T-helper 17 cell (primary cell): ENCODE results near the gene NT5C. TPM values are rescaled to one million over a fixed set of nuclear protein-coding genes. Genes with fewer than 3 reads are reported as not detected.

Experiments used
- ATAC-seq: fragments of 150-1000 bp; cut with Tn5 transposase; 2 replicates; pipeline ENCODE4 v1.10.0; 2021; ENCODE audit warnings: mild to moderate bottlenecking, moderate library complexity
- DNase-seq, 3 donors: peaks; one replicate each; pipeline versions ENCODE4 v3.0.0 to v3.0.0-alpha.2; 2020 to 2021
- H3K9me3 ChIP-seq: one replicate; pipeline ENCODE4 v1.7.0; 2013; ENCODE audit warnings: low read length, mild to moderate bottlenecking; ENCODE audit not compliant: control insufficient read depth, poor library complexity, severe bottlenecking
- H3K27ac Mint-ChIP-seq: one replicate; pipeline ENCODE4 v1.8.0; 2022; ENCODE audit warnings: mild to moderate bottlenecking, moderate library complexity, mixed read lengths
- H3K27me3 Mint-ChIP-seq: one replicate; pipeline ENCODE4 v1.8.0; 2022; ENCODE audit warnings: mixed read lengths
- H3K36me3 Mint-ChIP-seq: one replicate; pipeline ENCODE4 v1.8.0; 2022; ENCODE audit warnings: low read depth, mixed read lengths
- H3K4me1 Mint-ChIP-seq: one replicate; pipeline ENCODE4 v1.8.0; 2022; ENCODE audit warnings: mild to moderate bottlenecking, mixed read lengths
- H3K4me3 Mint-ChIP-seq: one replicate; pipeline ENCODE4 v1.8.0; 2022; ENCODE audit warnings: mild to moderate bottlenecking, moderate library complexity, mixed read lengths
- total RNA-seq, 4 donors: library from RNA in 2 of 4; stranded (reverse) in 2 of 4; gene quantifications; one replicate each; pipeline ENCODE4 v1.2.3 and lab custom pipeline; 2022 to 2026

NT5C gene
- total RNA-seq, 2 donors from 2014 or later: 20.6 to 29.8 TPM

DNA sequence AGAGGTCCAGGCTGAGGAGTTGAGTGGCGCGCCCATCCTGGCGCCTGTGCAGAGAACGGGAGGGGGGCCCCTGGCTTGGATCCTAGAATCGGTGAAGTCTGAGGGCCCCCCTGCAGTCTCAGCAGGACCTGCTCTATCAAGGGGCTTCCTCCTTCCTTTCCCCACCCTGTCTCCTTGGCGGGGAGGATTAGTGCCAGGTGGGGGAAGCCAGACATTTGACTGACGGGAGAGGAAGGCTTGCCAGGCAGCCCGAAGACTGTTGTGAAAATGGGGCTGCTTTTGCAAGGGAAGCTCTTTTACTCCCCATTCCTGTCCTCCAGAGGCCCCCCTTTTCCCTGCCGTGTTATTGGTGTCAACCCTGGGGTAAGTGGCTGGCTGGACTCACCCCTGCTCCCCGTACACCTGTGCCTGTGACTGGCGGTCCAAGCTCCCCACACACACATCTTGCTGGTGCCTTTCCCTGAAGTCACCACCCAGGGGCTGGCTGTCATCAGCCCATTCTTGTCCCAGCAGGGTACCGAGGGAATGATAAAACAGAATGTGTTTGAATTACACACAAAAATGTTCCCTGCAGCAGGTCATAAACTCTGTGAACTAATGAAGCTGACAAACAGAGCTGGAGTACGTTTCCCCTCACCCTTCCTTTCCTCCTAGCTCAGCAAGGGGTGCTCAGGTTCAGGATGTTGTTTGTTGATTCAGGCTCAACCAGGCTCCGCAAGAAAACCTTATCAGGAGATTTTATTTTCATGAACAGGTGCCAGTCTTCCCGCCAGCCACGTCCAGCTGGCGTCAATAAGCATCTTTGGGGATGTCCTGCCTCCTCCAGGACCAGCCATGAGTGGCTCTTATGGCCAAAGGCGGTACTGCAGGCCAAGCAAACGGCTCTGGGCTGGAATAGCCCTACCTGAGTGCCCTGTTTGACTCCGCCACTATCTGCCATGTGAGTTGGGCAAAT lies 26.1 kb downstream of the NT5C start:
- Mint-ChIP-seq H3K27me3 (no peaks in the 10 kb centered on the region), H3K4me1 (peaks cover 7% of the 10 kb centered on the region), H3K27ac (no peak overlapping the region), H3K36me3 (no peaks in the 10 kb centered on the region), H3K4me3 (no peak overlapping the region)
- H3K9me3 ChIP-seq: no peaks in the 10 kb centered on the region
- DNase-seq (no peak), ATAC-seq (no peak)

DNA sequence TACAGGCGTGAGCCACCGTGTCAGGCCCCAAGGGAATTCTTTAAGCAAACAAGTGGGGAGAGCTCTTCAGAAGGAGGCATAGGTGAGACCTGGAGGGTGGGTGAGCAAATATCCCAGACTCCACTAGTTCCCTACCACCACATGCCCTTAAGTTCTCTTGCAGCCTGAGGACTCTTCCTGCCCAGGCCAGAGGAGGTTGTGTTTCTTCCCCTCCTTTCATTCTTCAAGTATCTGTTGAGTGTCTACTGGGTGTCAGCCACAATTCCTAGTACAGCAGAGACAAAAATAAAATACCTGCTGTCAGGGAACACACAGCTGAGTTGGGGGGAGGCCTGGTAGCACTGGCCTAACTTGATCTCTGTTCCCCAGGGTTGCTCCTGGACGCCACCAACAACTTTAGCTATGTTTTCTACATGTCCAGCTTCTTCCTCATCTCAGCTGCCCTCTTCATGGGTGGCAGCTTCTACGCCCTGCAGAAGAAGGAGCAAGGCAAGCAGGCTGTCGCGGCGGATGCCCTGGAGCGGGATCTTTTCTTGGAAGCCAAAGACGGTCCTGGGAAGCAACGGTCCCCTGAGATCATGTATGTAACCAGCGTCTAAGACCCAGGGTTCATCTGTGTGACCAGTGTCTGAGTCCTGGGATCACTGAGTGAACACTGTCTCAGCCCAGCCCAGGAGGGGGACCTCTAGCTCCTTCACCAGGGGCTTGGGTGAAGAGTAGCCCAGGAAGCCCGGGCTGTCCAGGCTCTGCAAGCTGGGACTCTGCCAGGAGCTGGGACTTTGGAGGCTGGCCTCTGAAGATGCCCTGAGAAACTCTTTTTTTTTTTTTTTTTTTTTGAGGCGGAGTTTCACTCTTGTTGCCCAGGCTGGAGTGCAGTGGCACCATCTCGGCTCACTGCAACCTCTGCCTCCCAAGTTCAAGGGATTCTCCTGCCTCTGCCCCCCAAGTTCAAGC lies 27.7 kb downstream of the NT5C start:
- no peak for ATAC-seq
- no peaks in the 10 kb centered on the region for H3K9me3 ChIP-seq
- peaks cover 4% of the 10 kb centered on the region for H3K4me1 Mint-ChIP-seq
- no peak for DNase-seq
- no peak overlapping the region for H3K4me3 Mint-ChIP-seq
- no peaks in the 10 kb centered on the region for H3K27me3 Mint-ChIP-seq
- no peak overlapping the region for H3K27ac Mint-ChIP-seq
- no peaks in the 10 kb centered on the region for H3K36me3 Mint-ChIP-seq

DNA sequence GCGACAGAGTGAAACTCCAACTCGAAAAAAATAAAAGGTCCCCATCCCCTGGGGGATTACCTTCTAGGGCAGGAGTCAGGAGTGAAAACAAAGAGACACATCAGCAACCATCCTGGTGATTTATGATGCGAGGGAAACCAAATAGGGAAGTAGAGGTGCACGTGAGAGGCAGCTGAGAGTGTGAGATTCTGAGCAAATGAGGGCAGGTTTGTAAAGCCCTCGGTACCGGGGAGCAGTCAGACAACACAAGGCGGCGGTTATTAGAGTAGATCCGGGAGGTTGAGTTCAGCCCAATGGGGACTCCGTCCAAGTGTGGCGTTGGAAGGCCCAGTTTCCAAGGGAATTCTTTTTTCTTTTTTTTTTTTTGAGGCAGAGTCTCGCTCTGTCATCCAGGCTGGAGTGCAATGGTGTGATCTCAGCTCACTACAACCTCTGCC lies 29.1 kb downstream of the NT5C start:
- no peaks in the 10 kb centered on the region for H3K9me3 ChIP-seq
- no peak for DNase-seq
- no peaks in the 10 kb centered on the region for H3K27me3 Mint-ChIP-seq
- peaks cover 3% of the 10 kb centered on the region for H3K36me3 Mint-ChIP-seq
- H3K4me3 Mint-ChIP-seq: no peak overlapping the region
- ATAC-seq: peak; percentile 55
- no peak overlapping the region for H3K27ac Mint-ChIP-seq
- H3K4me1 Mint-ChIP-seq: no peaks in the 10 kb centered on the region

DNA sequence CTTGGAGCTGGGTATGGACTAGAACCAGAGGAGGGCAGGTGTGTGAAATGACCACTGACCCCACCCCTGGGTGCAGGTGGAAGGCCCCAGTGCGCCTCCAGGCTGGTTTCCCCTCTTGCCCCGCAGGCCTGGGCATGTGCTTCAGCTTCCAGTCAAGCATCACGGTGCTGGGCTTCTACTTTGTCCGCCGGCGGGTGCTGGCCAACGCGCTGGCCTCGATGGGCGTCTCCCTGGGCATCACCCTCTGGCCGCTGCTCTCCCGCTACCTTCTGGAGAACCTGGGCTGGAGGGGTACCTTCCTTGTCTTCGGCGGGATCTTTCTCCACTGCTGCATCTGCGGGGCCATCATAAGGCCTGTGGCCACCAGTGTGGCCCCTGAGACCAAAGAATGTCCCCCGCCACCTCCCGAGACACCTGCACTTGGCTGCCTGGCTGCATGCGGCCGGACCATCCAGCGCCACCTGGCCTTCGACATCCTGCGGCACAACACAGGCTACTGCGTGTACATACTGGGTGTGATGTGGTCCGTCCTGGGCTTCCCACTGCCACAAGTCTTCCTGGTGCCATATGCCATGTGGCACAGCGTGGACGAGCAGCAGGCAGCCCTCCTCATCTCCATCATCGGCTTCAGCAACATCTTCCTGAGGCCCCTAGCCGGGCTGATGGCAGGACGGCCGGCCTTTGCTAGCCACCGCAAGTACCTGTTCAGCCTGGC lies 31.5 kb downstream of the NT5C start:
- H3K27me3 Mint-ChIP-seq: no peaks in the 10 kb centered on the region
- no peaks in the 10 kb centered on the region for H3K9me3 ChIP-seq
- H3K36me3 Mint-ChIP-seq: peaks cover 3% of the 10 kb centered on the region
- H3K4me3 Mint-ChIP-seq: no peak overlapping the region
- ATAC-seq (no peak), DNase-seq (no peak)
- H3K4me1 Mint-ChIP-seq: no peaks in the 10 kb centered on the region
- H3K27ac Mint-ChIP-seq: peak overlapping the region; percentile 62

DNA sequence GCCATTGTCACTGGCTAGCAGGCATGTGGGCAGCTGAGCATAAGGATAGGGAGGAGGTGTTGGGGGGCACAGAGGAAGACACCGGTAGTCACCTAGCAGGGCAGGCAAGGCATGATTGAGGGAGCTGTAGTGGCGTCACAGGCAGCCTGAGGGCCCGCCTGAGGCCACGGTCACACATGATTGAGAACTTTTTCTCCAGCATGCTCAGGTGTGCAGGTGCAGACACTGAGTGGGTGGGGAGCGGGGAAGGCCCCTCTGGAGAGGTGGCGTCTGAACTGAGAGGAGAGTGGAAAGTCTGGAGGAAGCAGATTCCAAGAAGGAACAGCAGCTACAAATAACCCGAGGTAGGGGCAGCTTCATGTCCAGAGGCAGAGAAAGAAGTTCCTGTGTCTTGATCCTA lies 32.7 kb downstream of the NT5C start:
- ATAC-seq (no peak), DNase-seq (no peak)
- no peaks in the 10 kb centered on the region for H3K27me3 Mint-ChIP-seq
- H3K9me3 ChIP-seq: no peaks in the 10 kb centered on the region
- H3K36me3 Mint-ChIP-seq: peaks cover 3% of the 10 kb centered on the region
- no peak overlapping the region for H3K27ac Mint-ChIP-seq
- H3K4me3 Mint-ChIP-seq: no peak overlapping the region
- no peaks in the 10 kb centered on the region for H3K4me1 Mint-ChIP-seq

DNA sequence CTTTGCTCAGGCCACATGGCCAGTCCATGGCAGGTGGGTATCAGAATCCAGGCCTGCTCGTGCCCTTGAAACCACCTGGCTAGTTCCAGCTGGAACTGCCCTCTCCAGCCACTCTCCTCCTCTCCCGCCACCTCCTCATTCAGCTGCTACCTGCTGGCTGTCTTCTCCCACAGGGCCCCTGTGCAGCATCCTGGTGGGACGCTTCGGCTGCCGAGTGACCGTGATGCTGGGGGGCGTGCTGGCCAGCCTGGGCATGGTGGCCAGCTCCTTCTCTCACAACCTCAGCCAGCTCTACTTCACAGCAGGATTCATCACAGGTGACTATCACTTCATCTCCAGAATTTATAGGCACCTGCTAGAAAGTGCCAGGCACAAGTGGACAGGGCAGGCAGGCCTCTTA lies 33.7 kb downstream of the NT5C start:
- no peaks in the 10 kb centered on the region for H3K27me3 Mint-ChIP-seq
- no peaks in the 10 kb centered on the region for H3K9me3 ChIP-seq
- peak overlapping the region; percentile 47 for H3K27ac Mint-ChIP-seq
- ATAC-seq (no peak), DNase-seq (no peak)
- H3K36me3 Mint-ChIP-seq: peaks cover 3% of the 10 kb centered on the region
- H3K4me3 Mint-ChIP-seq: no peak overlapping the region
- H3K4me1 Mint-ChIP-seq: no peaks in the 10 kb centered on the region

DNA sequence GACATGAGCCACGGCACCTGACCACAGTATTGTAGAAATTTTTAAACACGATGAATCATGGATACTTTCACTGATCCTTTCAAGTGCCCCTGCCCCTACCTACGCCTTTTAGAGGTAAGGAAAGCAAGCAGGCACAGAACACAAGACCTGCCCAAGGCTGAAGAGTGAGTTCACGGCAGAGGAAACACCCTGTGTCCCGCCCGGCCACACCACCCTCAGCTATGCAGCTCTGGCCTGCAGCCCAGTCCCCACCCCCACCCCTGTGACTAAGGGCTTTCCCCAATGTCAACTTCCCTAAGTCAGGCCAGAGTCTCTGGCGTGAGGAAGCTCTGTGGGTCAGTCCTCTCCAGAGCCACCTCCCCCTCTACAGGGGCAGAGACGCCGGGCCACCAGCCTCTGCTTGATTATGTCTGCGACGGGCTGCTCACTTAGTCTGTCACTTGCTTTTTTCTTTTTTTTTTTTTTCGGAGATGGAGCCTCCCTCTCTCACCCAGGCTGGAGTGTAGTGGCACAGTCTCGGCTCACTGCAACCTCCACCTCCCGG lies 35.4 kb downstream of the NT5C start:
- H3K27ac Mint-ChIP-seq: peak overlapping the region; percentile 83
- H3K36me3 Mint-ChIP-seq: peaks cover 5% of the 10 kb centered on the region
- H3K9me3 ChIP-seq: no peaks in the 10 kb centered on the region
- no peak for DNase-seq
- ATAC-seq: peak; percentile 40
- peaks cover 16% of the 10 kb centered on the region for H3K4me1 Mint-ChIP-seq
- H3K27me3 Mint-ChIP-seq: no peaks in the 10 kb centered on the region
- no peak overlapping the region for H3K4me3 Mint-ChIP-seq

DNA sequence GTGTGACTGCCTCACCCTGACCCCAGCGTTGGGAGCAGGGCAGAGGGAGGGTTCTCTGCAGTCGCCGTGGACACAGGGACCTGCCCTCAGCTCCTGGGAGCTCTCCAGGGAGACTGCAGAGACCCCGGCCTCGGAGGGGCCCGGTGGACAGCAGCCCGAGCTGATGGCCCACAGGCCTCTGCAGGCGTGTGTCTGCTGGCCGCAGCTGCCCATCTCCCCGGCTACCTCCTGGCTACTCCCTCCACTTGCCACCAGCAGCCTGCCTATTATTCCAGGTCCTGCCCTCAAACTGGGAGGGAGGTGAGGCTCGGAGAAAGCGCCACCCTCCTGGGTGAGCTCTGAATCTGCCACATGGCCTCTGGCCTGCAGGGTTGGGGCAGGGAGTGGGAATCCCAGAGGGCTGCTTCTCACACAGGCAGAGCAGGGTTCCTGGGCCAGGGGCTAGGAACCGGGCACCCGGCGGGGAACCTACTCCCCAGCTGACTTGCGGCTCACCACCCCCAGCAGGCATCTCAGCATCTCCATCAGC lies 36.6 kb downstream of the NT5C start:
- Mint-ChIP-seq H3K36me3 (peaks cover 5% of the 10 kb centered on the region), H3K27me3 (no peaks in the 10 kb centered on the region), H3K27ac (no peak overlapping the region), H3K4me1 (peaks cover 25% of the 10 kb centered on the region), H3K4me3 (no peak overlapping the region)
- H3K9me3 ChIP-seq: no peaks in the 10 kb centered on the region
- DNase-seq (no peak), ATAC-seq (no peak)

DNA sequence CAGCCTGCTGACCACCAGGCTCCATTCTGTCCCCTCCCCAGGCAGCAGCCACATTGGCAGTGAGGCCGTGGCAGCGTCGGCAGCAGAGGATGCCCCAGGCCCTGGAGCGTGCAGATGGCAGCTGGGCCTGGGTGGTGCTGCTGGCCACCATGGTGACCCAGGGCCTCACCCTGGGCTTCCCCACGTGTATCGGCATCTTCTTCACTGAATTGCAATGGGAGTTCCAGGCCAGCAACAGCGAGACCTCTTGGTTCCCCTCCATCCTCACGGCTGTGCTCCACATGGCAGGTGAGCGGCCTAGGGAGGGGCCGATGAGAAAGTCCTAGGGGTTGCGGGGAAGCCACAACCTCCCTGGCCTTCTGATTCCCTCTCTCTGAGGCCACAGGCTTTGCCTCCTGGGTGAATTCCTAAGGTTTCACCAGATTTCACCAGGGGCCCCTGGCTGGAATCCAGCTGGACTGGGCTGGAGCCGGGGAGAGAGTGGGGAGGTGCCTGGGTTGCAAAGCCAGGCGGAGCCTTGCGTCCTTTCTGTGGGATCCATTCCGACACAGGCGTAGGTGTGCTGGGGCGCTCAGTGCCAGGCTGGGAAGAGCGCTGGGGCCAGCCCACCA lies 37.9 kb downstream of the NT5C start:
- H3K9me3 ChIP-seq: no peaks in the 10 kb centered on the region
- Mint-ChIP-seq H3K36me3 (peaks cover 5% of the 10 kb centered on the region), H3K4me3 (no peak overlapping the region), H3K27me3 (no peaks in the 10 kb centered on the region), H3K27ac (no peak overlapping the region), H3K4me1 (peaks cover 35% of the 10 kb centered on the region)
- ATAC-seq (no peak), DNase-seq (no peak)

DNA sequence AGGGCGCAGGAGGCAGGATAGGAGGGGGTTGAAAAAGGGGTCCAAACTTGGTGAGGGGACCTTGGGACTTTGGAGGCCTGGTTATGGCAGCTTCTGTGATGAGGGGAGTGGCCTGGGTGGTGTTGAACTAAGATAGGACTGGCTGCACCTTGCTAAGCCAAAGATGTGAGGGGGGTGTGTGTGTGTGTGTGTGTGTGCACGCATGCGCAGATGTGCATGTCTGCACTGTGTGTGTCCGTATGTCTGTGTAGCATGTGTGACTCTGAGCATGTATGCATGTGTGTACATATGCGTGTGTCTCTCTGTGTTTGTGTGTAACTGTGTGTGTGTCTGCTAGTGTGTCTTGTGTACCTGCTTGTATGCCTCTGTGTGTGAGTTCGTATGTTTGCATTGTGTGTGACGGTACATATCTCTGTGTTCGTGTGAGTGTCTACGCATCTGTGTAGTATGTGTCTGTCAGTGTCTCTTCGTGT lies 39.7 kb downstream of the NT5C start:
- ATAC-seq (no peak), DNase-seq (no peak)
- H3K9me3 ChIP-seq: no peaks in the 10 kb centered on the region
- peaks cover 43% of the 10 kb centered on the region for H3K4me1 Mint-ChIP-seq
- H3K27ac Mint-ChIP-seq: peak overlapping the region; percentile 77
- no peaks in the 10 kb centered on the region for H3K27me3 Mint-ChIP-seq
- peaks cover 2% of the 10 kb centered on the region for H3K36me3 Mint-ChIP-seq
- H3K4me3 Mint-ChIP-seq: no peak overlapping the region

DNA sequence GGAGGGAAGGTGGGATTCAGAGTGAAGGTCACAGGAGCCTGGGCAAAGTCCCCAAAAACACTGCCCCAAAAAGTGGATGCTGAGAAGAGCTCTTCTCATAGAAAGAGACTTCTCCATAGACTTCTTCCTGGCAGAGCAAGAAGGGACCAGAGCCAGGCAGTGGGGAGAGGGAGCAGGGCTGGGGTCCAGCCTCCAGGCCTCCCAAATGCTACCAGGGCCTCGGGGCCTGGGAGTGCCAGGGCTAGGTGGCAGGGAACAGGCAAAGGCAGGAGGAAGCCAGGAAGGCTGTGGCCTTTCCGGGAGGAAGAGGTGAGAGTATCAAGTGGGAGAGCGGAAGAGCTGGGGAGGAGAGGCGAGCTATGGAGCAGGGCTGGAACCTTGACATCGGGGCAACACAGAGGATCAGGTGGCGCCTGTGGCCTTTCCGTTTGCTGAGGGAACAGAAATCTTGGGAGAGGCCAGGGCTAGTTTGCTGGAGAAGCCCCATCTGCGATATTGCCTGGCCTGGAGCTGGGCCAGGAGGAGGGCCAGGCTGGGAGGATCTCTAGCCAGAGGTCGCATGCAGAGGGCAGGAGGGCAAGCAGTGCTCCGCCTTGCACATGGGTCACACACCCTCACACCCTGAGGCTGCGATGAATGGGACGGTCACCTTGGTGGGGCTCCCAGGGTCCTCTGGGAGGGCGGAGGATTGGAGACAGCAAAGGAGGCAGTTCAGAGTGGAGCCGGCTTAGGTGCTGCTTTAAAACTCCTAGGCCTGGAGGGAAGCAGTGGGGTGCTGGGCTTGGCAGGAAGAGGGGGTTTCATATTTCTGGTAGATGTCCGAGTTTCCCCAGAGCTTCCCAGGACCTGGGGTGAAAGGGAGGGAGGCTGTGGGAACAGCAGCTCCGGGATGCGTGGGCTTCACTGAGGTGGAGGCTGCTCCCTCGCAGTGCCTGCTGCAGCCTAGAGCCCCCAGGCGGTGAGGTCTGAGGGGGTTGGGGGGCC lies 40.4 kb downstream of the NT5C start:
- no peaks in the 10 kb centered on the region for H3K9me3 ChIP-seq
- Mint-ChIP-seq H3K27me3 (no peaks in the 10 kb centered on the region), H3K4me3 (peak overlapping the region; percentile 58), H3K36me3 (peaks cover 2% of the 10 kb centered on the region), H3K4me1 (peaks cover 48% of the 10 kb centered on the region), H3K27ac (peak overlapping the region; percentile 77)
- no peak for ATAC-seq
- DNase-seq: no peak
